Stimulated activated CD4-positive, alpha-beta T cell treated with anti-CD3 and anti-CD28 coated beads, Interleukin-2, amount 100 ng/mL, for 24 hours (primary cell): ENCODE measurements around the gene ADAMTS7.

Experiments
- DNase-seq, 2 donors: peaks; one replicate each; pipeline ENCODE4 v3.0.0-alpha.2; 2020

Gene ADAMTS7

DNA sequence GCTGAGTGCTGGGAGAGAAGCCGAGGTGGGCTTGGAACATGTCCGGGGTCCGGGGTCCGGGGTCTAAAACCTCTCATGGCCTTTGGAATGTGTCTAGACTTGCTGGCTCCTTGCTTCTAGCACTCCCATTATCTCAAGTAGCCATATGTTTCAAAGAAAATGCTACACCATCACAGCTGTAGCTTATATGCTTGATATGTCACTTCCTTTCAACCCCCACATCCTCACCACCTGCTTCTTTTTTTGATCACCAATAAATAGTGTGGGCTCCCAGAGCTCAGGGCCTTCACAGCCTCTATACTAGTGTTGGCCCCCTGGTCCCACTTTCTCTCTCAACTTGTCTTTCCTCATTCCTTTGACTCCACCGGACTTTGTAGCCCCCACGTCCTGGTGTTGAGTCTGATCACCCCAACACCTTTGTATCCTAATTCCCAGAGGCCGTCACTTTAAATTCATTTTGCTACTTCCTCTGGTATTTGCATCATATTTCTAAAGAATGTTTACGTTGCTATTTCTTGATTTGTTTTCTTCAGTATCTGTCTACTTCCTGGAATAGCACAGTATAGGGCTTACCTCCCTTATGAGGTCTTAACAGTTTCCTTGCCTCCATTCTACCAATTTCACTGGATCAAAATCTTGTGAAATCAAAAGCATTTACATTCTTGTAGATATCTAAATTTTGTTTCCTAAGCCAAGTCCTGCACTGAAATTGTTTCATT lies 98.3 kb downstream of the ADAMTS7 start:
- no peak for DNase-seq

GRCh38 chr15:78711638-78712037 lies 99.6 kb downstream of the ADAMTS7 start:
- DNase-seq: no peak

- DNase-seq: peak; percentile 73 to 78
These were observed 101.9 kb downstream of the ADAMTS7 start for GRCh38 chr15:78709263-78709882.
